Measurements from ENCODE around the gene CNTN6.

CNTN6 gene

DNA sequence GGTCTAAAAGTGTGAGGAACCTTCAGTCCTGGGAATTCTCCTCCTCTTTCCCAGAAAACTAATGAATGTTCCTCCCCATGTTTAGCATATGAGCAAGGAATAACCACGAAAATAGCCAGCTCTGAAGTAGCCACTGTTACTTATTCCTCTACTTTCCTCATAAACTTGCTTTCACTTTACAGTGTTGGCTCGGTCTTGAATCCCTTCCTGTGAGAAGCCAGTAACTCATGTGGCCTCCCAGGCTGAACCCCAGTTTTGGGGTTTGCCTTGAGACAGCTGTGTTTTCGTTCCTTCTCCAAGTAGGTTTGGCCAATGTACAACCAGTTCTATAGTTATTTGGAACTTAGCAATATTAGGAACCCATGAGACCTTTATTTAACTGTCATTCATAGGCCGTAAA lies 195.0 kb downstream of the CNTN6 start:
- no peak overlapping the region for H3K4me3 Mint-ChIP-seq
- H3K36me3 Mint-ChIP-seq (ENCODE audit: low read depth) = no peaks in the 10 kb centered on the region
- H3K9me3 Mint-ChIP-seq = peaks cover 26% of the 10 kb centered on the region
- no peak overlapping the region for H3K27ac Mint-ChIP-seq
- H3K4me1 Mint-ChIP-seq (ENCODE audit: low read depth) = no peaks in the 10 kb centered on the region
- no peaks in the 10 kb centered on the region for H3K27me3 Mint-ChIP-seq

DNA sequence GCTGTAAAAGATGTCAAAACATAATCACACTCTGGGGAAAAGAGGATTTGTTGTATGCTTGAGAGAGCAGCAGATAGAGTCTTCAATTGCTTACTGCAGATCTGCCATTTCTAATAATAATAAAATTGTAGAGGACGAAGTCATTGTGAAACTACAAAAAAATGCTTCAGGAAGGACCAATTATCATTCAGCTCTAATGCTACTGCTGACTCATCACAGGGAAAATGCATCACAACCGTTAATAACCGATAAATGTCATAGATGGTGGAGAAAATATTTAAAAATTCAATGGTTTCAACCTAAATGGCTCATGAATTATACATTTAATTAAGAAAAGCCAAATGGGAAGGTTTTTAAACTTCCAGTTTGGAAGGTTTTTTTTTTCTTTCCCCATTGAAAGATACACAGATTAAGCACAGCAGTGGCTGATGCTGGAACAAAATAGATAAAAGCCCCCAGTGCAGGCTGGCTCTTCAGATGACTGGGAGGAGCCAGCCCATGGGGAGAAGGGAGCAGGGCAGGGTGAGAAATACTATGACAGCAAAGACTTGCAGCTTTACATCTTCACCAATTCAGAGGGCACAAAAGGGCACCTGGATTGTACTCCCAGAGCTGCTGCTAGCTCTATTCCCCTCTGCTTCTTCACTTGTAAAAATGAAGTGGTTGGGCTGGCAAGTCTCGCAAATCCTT lies 196.1 kb downstream of the CNTN6 start:
- H3K27me3 Mint-ChIP-seq = no peaks in the 10 kb centered on the region
- H3K4me1 Mint-ChIP-seq (ENCODE audit: low read depth) = no peaks in the 10 kb centered on the region
- peaks cover 29% of the 10 kb centered on the region for H3K9me3 Mint-ChIP-seq
- no peak overlapping the region for H3K4me3 Mint-ChIP-seq
- no peak overlapping the region for H3K27ac Mint-ChIP-seq
- no peaks in the 10 kb centered on the region for H3K36me3 Mint-ChIP-seq (ENCODE audit: low read depth)

DNA sequence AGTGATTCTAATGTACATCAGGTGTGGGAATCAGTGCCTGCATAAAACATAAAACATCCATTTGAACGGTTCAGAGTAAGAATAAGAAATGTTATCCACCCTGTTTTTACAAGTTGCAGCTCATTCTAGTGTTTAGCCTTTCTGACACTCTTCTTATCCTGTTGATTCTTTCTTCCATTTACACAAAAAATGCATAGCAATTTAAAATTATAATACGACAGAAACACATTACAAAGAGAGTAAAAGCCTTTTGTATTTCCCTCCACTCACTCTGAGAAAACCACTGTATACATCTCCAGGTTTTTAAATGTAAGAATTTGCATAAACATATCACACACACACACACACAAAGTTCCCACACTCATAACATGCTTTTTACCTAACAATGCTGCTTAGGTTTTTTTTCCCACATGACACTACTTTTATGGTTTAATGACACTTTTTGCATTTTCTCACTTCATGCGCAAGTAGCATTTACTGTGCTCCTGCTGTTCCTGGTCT lies 199.8 kb downstream of the CNTN6 start:
- no peak overlapping the region for H3K27ac Mint-ChIP-seq
- H3K27me3 Mint-ChIP-seq = no peaks in the 10 kb centered on the region
- H3K36me3 Mint-ChIP-seq (ENCODE audit: low read depth) = no peaks in the 10 kb centered on the region
- no peak overlapping the region for H3K4me3 Mint-ChIP-seq
- peaks cover 14% of the 10 kb centered on the region for H3K9me3 Mint-ChIP-seq
- H3K4me1 Mint-ChIP-seq (ENCODE audit: low read depth) = no peaks in the 10 kb centered on the region

DNA sequence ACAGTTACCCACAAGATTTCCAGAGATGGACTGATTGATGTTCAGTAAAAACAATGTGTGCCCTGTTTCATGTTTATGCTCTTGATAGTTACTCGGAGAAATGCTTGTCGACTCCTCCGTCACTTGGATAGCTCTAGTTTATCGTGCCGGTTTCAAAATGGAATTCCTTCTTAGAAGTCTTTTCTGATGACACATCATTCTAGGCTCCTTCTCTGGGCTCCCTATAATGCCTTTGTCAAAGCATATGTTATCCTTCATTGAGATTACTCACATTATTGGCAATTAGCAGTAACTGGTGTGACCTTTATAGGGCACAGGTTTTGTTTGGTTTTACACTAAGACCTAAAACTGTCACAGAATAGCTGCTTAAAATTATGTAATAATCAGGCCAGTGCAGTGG lies 201.8 kb downstream of the CNTN6 start:
- Mint-ChIP-seq H3K27ac (no peak overlapping the region), H3K36me3 (ENCODE audit: low read depth) (no peaks in the 10 kb centered on the region), H3K9me3 (peaks cover 7% of the 10 kb centered on the region), H3K4me3 (no peak overlapping the region), H3K27me3 (no peaks in the 10 kb centered on the region), H3K4me1 (ENCODE audit: low read depth) (no peaks in the 10 kb centered on the region)

DNA sequence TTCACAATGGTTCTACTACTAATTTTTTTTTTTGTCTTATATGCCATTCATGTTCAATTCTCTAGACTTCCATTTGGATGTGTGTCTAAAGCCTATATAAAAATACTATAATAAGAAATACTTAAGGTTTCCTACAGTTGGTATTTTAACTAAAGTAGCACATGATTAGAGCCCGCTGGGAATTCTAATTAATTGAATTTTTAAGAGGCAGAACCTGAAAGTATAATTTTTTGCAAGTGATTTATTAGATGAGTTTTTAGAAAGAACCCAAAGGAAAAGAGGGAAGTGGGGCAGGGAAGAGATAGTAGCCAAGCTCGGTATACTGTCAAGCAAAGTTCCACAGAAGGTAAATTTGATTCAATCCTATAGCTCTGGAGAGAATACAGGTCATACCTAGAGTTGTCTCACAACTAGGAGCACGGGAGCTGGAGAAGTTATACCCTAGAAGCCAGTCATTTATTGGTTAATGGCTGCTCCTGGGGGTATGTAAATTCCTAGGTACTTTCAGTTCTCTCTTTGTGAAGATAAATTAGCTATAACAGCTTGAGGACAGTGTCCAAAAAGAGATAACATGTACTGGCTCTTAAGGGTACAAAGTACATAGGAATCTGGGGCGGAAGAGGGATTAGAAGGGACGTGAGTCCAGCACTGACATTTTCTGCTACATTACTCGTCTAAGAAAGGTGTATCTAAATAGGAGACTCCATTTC lies 225.6 kb downstream of the CNTN6 start:
- Mint-ChIP-seq H3K36me3 (ENCODE audit: low read depth) (no peaks in the 10 kb centered on the region), H3K27ac (no peak overlapping the region), H3K9me3 (no peaks in the 10 kb centered on the region), H3K27me3 (no peaks in the 10 kb centered on the region), H3K4me1 (ENCODE audit: low read depth) (no peaks in the 10 kb centered on the region), H3K4me3 (no peak overlapping the region)

DNA sequence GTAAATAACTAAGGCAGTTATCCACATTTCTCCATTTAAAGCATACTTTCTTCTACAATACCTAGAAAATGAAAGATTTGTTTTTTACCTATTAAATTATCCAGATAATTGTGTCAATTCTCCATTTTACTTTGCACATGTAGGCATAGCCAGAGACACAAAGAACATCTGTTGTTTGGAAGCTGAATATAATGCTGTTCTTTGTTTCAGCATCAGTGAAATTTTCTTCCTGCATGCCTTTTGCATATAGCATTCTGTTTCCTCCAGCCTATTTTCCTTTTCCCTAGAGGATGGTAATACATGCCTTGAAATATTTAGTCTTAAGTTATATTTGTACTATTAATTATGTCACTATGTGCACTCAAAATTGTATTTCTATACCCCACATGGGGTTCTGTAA lies 233.7 kb downstream of the CNTN6 start:
- H3K4me1 Mint-ChIP-seq (ENCODE audit: low read depth) = no peaks in the 10 kb centered on the region
- H3K27me3 Mint-ChIP-seq = no peaks in the 10 kb centered on the region
- no peak overlapping the region for H3K4me3 Mint-ChIP-seq
- H3K9me3 Mint-ChIP-seq = peaks cover 3% of the 10 kb centered on the region
- no peak overlapping the region for H3K27ac Mint-ChIP-seq
- H3K36me3 Mint-ChIP-seq (ENCODE audit: low read depth) = no peaks in the 10 kb centered on the region

DNA sequence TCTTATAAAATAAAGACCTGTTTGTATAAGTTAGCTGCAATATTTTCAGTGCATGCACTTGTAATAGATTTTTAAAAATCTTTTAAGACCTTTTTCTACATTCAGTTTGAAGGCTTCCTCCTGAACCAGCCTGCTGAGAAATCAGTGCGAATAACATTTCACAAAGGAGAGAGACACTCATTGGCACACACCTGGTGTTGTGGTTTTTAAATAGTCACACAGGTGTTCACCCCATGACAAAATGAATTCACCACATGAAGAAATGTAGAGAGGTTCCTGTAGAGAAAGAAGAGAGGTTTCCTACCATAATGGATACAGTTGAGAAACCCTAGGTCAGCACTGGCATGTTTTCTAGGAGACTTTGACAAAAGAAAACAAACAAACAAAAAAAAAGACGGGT lies 237.3 kb downstream of the CNTN6 start:
- Mint-ChIP-seq H3K4me3 (no peak overlapping the region), H3K36me3 (ENCODE audit: low read depth) (no peaks in the 10 kb centered on the region), H3K27ac (no peak overlapping the region)

DNA sequence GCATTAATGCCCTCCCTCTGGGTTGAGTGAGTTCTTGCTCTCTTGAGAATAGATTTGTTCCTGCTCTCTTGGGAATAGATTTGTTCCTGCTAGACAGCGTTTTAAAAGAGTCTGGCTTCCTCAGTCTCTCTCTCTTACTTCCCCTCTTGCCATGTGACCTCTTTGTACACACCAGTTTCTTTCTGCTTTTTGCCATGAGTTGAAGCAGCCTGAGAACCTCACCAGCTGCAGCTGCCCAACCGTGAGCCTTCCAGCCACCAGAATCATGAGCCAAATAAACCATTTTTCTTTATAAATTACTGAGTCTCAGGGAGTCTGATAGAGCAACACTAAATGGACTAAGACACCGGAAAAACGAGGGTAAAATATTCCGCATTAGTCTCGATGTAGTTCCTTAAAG lies 253.6 kb downstream of the CNTN6 start:
- Mint-ChIP-seq H3K4me3 (no peak overlapping the region), H3K4me1 (ENCODE audit: low read depth) (no peaks in the 10 kb centered on the region), H3K27me3 (no peaks in the 10 kb centered on the region), H3K9me3 (peaks cover 10% of the 10 kb centered on the region), H3K27ac (no peak overlapping the region), H3K36me3 (ENCODE audit: low read depth) (no peaks in the 10 kb centered on the region)

More for the DNA sequence above, 237.3 kb downstream of the CNTN6 start:
- no peaks in the 10 kb centered on the region for H3K4me1 Mint-ChIP-seq (ENCODE audit: low read depth)
- peaks cover 14% of the 10 kb centered on the region for H3K9me3 Mint-ChIP-seq
- no peaks in the 10 kb centered on the region for H3K27me3 Mint-ChIP-seq

DNA sequence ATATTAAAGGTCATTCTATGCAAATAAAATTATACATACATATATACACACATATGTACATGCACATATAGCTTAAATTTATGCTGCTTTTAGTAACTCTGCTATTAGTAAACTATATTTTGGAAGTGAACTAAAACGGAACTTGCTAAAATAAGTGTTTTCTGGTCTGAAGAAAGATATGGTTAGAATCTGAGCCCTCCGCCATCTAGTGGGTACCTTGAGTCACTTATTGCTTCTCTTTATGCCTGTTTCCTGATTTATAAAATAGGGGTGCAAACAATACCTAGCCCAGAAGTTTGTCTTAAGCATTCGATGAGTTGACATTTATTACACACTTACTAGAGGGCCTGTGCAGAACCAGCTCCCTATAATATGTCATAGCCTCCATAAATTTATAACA lies 255.7 kb downstream of the CNTN6 start:
- Mint-ChIP-seq H3K9me3 (peaks cover 10% of the 10 kb centered on the region), H3K27ac (no peak overlapping the region), H3K4me3 (no peak overlapping the region)

DNA sequence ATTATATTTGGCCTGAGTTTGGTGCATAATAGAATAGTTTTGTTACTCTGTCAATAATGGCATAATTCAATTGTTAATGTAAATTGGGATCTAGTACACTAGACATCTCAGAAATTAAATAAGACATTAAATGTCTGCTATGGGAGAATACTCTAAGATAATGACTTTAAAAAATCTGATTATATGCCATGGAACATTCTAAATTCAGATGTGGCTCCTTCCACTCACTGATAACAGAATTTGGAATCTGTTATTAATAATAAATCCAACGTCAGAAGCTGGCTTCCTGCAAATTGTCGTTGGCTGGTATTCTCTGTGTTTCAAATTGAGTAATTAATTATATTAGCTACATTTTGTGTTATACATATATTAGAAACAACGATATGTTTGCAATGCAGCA lies 258.1 kb downstream of the CNTN6 start:
- Mint-ChIP-seq H3K4me3 (no peak overlapping the region), H3K9me3 (peaks cover 7% of the 10 kb centered on the region), H3K27ac (no peak overlapping the region), H3K27me3 (no peaks in the 10 kb centered on the region), H3K4me1 (ENCODE audit: low read depth) (no peaks in the 10 kb centered on the region), H3K36me3 (ENCODE audit: low read depth) (no peaks in the 10 kb centered on the region)

More for the DNA sequence above, 255.7 kb downstream of the CNTN6 start:
- Mint-ChIP-seq H3K27me3 (no peaks in the 10 kb centered on the region), H3K4me1 (ENCODE audit: low read depth) (no peaks in the 10 kb centered on the region), H3K36me3 (ENCODE audit: low read depth) (no peaks in the 10 kb centered on the region)

DNA sequence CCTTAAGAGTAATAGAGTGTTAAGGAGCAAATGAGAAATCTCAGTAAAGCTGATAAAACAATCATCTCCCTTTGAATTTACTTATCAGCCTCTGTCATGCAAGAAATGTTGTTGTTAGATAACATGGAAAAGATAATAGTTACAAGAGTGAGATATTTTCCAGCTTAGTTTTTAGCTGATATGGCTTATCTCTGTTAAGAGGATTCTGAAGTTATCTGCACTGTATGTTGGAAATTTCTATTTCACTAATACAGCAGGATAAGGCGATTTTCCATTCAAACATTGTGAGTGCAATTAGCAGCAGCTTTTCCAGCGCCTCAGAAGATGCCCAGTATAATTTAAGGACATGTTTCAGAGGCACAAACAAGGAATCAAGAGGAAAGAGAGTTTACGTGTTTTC lies 262.9 kb downstream of the CNTN6 start:
- Mint-ChIP-seq H3K27me3 (no peaks in the 10 kb centered on the region), H3K4me3 (no peak overlapping the region), H3K36me3 (ENCODE audit: low read depth) (no peaks in the 10 kb centered on the region), H3K4me1 (ENCODE audit: low read depth) (no peaks in the 10 kb centered on the region), H3K27ac (no peak overlapping the region), H3K9me3 (peaks cover 3% of the 10 kb centered on the region)

DNA sequence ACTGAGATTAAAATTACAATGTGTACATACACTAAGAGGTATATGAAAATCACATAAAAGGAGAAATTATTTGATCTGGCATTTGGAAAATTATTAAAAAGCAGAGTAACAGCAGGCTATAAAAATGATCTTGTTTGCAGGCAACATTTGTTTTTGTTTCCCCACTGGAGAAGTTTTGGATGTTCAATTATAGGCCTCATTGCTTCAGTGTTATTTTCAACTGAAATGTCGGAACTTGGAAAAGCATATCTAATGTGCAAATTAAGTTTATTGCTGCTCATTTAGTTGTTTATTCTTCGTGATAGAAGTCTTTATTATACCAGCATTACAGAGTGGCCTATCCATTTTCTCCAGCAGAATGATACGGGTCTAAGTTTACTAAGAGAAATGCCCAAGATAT lies 263.3 kb downstream of the CNTN6 start:
- H3K27ac Mint-ChIP-seq = no peak overlapping the region
- no peaks in the 10 kb centered on the region for H3K36me3 Mint-ChIP-seq (ENCODE audit: low read depth)
- H3K4me1 Mint-ChIP-seq (ENCODE audit: low read depth) = no peaks in the 10 kb centered on the region
- no peak overlapping the region for H3K4me3 Mint-ChIP-seq
- H3K27me3 Mint-ChIP-seq = no peaks in the 10 kb centered on the region
- H3K9me3 Mint-ChIP-seq = peaks cover 3% of the 10 kb centered on the region

DNA sequence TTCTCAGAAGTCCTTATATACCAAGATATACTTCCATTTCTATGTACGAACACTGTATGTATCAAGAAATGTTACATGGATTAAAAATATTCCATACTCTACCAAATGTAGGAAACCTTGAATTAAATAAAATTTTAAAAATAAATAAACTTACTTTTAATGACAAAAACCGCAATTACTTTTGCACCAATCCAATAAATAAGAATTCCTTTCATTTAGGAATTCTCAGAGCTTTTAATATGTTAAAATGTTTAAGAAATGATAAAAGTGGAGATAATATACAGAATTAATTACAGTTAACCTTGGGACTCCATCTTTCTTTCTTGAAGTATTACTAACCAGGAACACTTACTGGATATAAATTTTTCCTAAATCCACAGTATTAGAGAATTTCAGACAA lies 272.7 kb downstream of the CNTN6 start:
- Mint-ChIP-seq H3K4me3 (no peak overlapping the region), H3K4me1 (ENCODE audit: low read depth) (no peaks in the 10 kb centered on the region), H3K27ac (no peak overlapping the region), H3K9me3 (peaks cover 15% of the 10 kb centered on the region), H3K27me3 (no peaks in the 10 kb centered on the region), H3K36me3 (ENCODE audit: low read depth) (no peaks in the 10 kb centered on the region)

DNA sequence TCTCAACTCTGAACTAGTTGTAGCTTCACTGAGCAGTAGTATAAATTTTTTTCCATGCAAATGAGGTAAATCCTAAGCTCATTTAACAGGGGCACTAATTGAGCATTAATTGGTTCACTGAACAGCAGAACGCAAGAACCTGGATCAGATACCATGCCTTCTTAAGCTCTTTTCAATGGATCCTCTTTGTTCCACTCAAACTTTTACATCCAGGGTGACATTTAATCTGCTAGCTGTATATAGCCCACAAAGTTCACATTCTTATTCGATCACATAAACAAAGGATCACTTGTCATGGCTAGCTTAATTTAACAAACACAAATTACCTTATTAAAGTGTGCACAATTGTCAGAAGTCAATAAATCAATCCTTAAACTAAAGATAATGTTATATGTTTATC lies 281.6 kb downstream of the CNTN6 start:
- Mint-ChIP-seq H3K27ac (no peak overlapping the region), H3K9me3 (peaks cover 15% of the 10 kb centered on the region), H3K36me3 (ENCODE audit: low read depth) (no peaks in the 10 kb centered on the region), H3K27me3 (no peaks in the 10 kb centered on the region), H3K4me3 (no peak overlapping the region), H3K4me1 (ENCODE audit: low read depth) (no peaks in the 10 kb centered on the region)

DNA sequence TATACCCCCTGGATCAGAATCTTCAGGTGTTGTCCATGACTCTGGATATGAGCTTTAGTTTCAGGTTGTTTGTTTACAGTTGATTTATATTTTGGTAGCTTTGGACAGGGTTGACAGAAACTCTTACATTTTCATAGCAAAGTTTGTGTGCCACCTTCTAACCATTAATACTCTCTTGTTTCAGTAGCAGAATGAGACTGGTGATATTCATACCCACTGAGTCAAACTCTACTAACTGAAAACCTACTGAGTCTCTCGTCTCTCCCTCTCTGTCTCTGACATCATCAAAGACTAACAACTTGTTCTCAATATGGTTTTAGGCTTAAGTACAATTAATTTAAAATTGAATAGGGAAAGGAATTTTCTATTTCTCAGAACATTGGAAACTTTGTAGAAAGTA lies 282.3 kb downstream of the CNTN6 start:
- no peaks in the 10 kb centered on the region for H3K27me3 Mint-ChIP-seq
- peaks cover 15% of the 10 kb centered on the region for H3K9me3 Mint-ChIP-seq
- H3K36me3 Mint-ChIP-seq (ENCODE audit: low read depth) = no peaks in the 10 kb centered on the region
- no peak overlapping the region for H3K4me3 Mint-ChIP-seq
- no peaks in the 10 kb centered on the region for H3K4me1 Mint-ChIP-seq (ENCODE audit: low read depth)
- no peak overlapping the region for H3K27ac Mint-ChIP-seq
